SIG-M5 treated with dmso at 0.1 percent for 504 hours (cell line): ENCODE data around the gene CACHD1.
A peak's percentile ranks its signal among the peaks of the same experiment; 100 is the strongest.

ENCODE experiments used
- DNase-seq: peaks from one replicate; lab custom pipeline; 2025; ENCODE audit not compliant: unreplicated experiment; lab: John Stamatoyannopoulos, UW

CACHD1 gene

GRCh38 chr1:64469977-64470664 lies at the start of gene CACHD1:
CACHD1 (plus strand) TSS chr1:64470129; CDS start chr1:64470745, 616 bp downstream.
- peak; percentile 7 for DNase-seq

GRCh38 chr1:64421377-64421776 lies 48.6 kb upstream of the CACHD1 start:
- DNase-seq = no peak

GRCh38 chr1:64423526-64423925 lies 46.4 kb upstream of the CACHD1 start:
- no peak for DNase-seq

- DNase-seq = no peak
These were observed 45.5 kb upstream of the CACHD1 start for GRCh38 chr1:64424412-64424811.

GRCh38 chr1:64425521-64425920 lies 44.4 kb upstream of the CACHD1 start:
- DNase-seq = no peak

- no peak for DNase-seq
These were observed 43.2 kb upstream of the CACHD1 start for GRCh38 chr1:64426681-64427080.

GRCh38 chr1:64427879-64428278 lies 42.0 kb upstream of the CACHD1 start:
- DNase-seq = no peak

GRCh38 chr1:64433308-64433707 lies 36.6 kb upstream of the CACHD1 start:
- DNase-seq = no peak

- no peak for DNase-seq
These were observed 36.2 kb upstream of the CACHD1 start for GRCh38 chr1:64433747-64434146.

- DNase-seq = no peak
These were observed 34.9 kb upstream of the CACHD1 start for GRCh38 chr1:64435000-64435399.

GRCh38 chr1:64437453-64437852 lies 32.5 kb upstream of the CACHD1 start:
- no peak for DNase-seq

- no peak for DNase-seq
These were observed 29.6 kb upstream of the CACHD1 start for GRCh38 chr1:64440183-64440826.

GRCh38 chr1:64451440-64451839 lies 18.5 kb upstream of the CACHD1 start:
- DNase-seq = no peak

- no peak for DNase-seq
These were observed 16.2 kb upstream of the CACHD1 start for GRCh38 chr1:64453688-64454087.

- no peak for DNase-seq
These were observed 11.0 kb upstream of the CACHD1 start for GRCh38 chr1:64458915-64459314.

GRCh38 chr1:64459743-64460142 lies 10.2 kb upstream of the CACHD1 start:
- no peak for DNase-seq

- DNase-seq = no peak
These were observed 3.9 kb upstream of the CACHD1 start for GRCh38 chr1:64466033-64466432.

- no peak for DNase-seq
These were observed 583 bp upstream of the CACHD1 start for GRCh38 chr1:64469116-64469976.

- no peak for DNase-seq
These were observed 812 bp downstream of the CACHD1 start for GRCh38 chr1:64470665-64471217.

GRCh38 chr1:64471218-64472039 lies 1.5 kb downstream of the CACHD1 start:
- no peak for DNase-seq

GRCh38 chr1:64472040-64472376 lies 2.1 kb downstream of the CACHD1 start:
- DNase-seq = no peak
